C4-2B (cell line): ENCODE data around the gene HOXD9.

ENCODE experiments used
- ZFX ChIP-seq: fragments of 450-650 bp; IDR thresholded peaks from 2 replicates; pipeline ENCODE4 v1.6.1; 2017
- TF ChIP-seq, protein P1 (sequence below): fragments of 450-650 bp; conservative IDR thresholded peaks from 2 replicates; pipeline ENCODE4 v1.5.1; 2017; ENCODE audit warnings: mild to moderate bottlenecking

DNA sequence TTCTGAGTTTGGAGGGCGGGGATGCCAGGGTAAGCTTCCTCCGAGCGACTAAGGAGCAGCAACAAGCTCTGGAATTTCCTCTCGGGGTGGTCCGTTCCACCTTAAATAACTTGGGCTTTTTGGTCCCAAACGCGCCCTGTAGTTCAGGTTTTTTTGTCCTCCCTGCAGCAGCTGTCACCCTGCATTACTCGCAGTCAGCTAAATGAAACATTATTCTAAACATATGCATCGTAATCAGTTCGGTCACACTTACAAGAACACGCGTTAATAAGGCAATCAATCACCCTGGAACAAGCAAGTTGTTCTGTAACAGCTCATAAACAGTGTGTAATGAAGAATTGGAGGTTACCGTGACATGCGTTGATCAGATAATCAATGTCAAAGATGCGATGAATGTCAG lies 47.0 kb upstream of the HOXD9 start:
- TF ChIP-seq, protein P1, sequence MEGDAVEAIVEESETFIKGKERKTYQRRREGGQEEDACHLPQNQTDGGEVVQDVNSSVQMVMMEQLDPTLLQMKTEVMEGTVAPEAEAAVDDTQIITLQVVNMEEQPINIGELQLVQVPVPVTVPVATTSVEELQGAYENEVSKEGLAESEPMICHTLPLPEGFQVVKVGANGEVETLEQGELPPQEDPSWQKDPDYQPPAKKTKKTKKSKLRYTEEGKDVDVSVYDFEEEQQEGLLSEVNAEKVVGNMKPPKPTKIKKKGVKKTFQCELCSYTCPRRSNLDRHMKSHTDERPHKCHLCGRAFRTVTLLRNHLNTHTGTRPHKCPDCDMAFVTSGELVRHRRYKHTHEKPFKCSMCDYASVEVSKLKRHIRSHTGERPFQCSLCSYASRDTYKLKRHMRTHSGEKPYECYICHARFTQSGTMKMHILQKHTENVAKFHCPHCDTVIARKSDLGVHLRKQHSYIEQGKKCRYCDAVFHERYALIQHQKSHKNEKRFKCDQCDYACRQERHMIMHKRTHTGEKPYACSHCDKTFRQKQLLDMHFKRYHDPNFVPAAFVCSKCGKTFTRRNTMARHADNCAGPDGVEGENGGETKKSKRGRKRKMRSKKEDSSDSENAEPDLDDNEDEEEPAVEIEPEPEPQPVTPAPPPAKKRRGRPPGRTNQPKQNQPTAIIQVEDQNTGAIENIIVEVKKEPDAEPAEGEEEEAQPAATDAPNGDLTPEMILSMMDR: no peak
- no peak for TF ChIP-seq ZFX
